Skeletal muscle cell (primary cell): ENCODE data around the gene TDRD1.

Experiments used
- DNase-seq: peaks from one replicate; pipeline ENCODE4 v3.0.0-alpha.2; 2010; ENCODE audit warnings: low read depth
- H3K4me3 ChIP-seq: 2 replicates; pipeline ENCODE4 v1.5.1; 2011; ENCODE audit warnings: low read depth, mild to moderate bottlenecking, control low read depth, low read length, moderate library complexity

TDRD1 gene

GRCh38 chr10:114221235-114221634 lies 42.1 kb downstream of the TDRD1 start:
- no peak overlapping the region for H3K4me3 ChIP-seq
- no peak for DNase-seq

GRCh38 chr10:114223066-114223465 lies 43.9 kb downstream of the TDRD1 start:
- no peak for DNase-seq
- no peak overlapping the region for H3K4me3 ChIP-seq

- DNase-seq = no peak
- H3K4me3 ChIP-seq = no peak overlapping the region
These were observed 49.0 kb downstream of the TDRD1 start for GRCh38 chr10:114228156-114228555.

- DNase-seq = no peak
- no peak overlapping the region for H3K4me3 ChIP-seq
These were observed 53.5 kb downstream of the TDRD1 start for GRCh38 chr10:114232561-114233176.

GRCh38 chr10:114233482-114233881 lies 54.3 kb downstream of the TDRD1 start:
- DNase-seq = no peak

GRCh38 chr10:114234132-114234531 lies 55.0 kb downstream of the TDRD1 start:
- no peak for DNase-seq
- H3K4me3 ChIP-seq = no peak overlapping the region

More at GRCh38 chr10:114233482-114233881, 54.3 kb downstream of the TDRD1 start:
- H3K4me3 ChIP-seq = no peak overlapping the region

GRCh38 chr10:114239117-114239993 lies 60.2 kb downstream of the TDRD1 start, which contains the start of gene VWA2:
VWA2 (plus strand) TSS chr10:114239254; CDS start chr10:114248714, 9,460 bp downstream.
- H3K4me3 ChIP-seq = peak within 1 kb of the TSS; percentile 9
- no peak for DNase-seq

GRCh38 chr10:114239994-114240345 lies 60.8 kb downstream of the TDRD1 start:
- no peak overlapping the region for H3K4me3 ChIP-seq
- no peak for DNase-seq

- no peak for DNase-seq
- H3K4me3 ChIP-seq = no peak overlapping the region
These were observed 63.1 kb downstream of the TDRD1 start for GRCh38 chr10:114242235-114242634.

- DNase-seq = no peak
- no peak overlapping the region for H3K4me3 ChIP-seq
These were observed 64.5 kb downstream of the TDRD1 start for GRCh38 chr10:114243661-114244060.

GRCh38 chr10:114244126-114244525 lies 65.0 kb downstream of the TDRD1 start:
- no peak for DNase-seq
- no peak overlapping the region for H3K4me3 ChIP-seq

- no peak overlapping the region for H3K4me3 ChIP-seq
- no peak for DNase-seq
These were observed 66.1 kb downstream of the TDRD1 start for GRCh38 chr10:114245121-114245791.

GRCh38 chr10:114246679-114247305 lies 67.6 kb downstream of the TDRD1 start:
- no peak overlapping the region for H3K4me3 ChIP-seq

GRCh38 chr10:114250236-114250635 lies 71.1 kb downstream of the TDRD1 start:
- no peak for DNase-seq
- H3K4me3 ChIP-seq = no peak overlapping the region

More at GRCh38 chr10:114246679-114247305, 67.6 kb downstream of the TDRD1 start:
- DNase-seq = no peak

- no peak for DNase-seq
- H3K4me3 ChIP-seq = no peak overlapping the region
These were observed 71.6 kb downstream of the TDRD1 start for GRCh38 chr10:114250716-114251115.

- no peak overlapping the region for H3K4me3 ChIP-seq
- no peak for DNase-seq
These were observed 72.9 kb downstream of the TDRD1 start for GRCh38 chr10:114252092-114252491.

GRCh38 chr10:114252883-114253282 lies 73.7 kb downstream of the TDRD1 start:
- DNase-seq = no peak
- no peak overlapping the region for H3K4me3 ChIP-seq

GRCh38 chr10:114255227-114255626 lies 76.1 kb downstream of the TDRD1 start:
- DNase-seq = no peak
- H3K4me3 ChIP-seq = no peak overlapping the region

- no peak for DNase-seq
These were observed 77.0 kb downstream of the TDRD1 start for GRCh38 chr10:114256008-114256765.

More at GRCh38 chr10:114256008-114256765, 77.0 kb downstream of the TDRD1 start:
- no peak overlapping the region for H3K4me3 ChIP-seq
